M059J (cell line): ENCODE data around the gene NAP1L2. TPM values are rescaled to one million over a fixed set of nuclear protein-coding genes. Genes with fewer than 3 reads are reported as not detected.
"Not testable (repeated sequence)": the region's sequence is repeated elsewhere in the genome, so short reads cannot be mapped to it uniquely, and the experiment has no call there.

Experiments used
- DNase-seq: peaks from one replicate; pipeline ENCODE4 v3.0.0-alpha.2; 2012; ENCODE audit warnings: low read depth
- total RNA-seq: library from RNA; depleted of rRNA; stranded (reverse); fragments of >200 nt; shearing (Covaris generic); gene quantifications from 2 replicates; pipeline ENCODE4 v1.2.3, GENCODE V29; 2014; rRNA removed

NAP1L2 gene
- 0.12 and 0.62 TPM in 2 replicates for total RNA-seq

GRCh38 chrX:73214426-73215094 lies at the start of gene NAP1L2:
TSS of gene NAP1L2 (minus strand) at chrX:73214851. CDS start at chrX:73214492, 359 bp downstream.
- DNase-seq: peak; percentile 30

- DNase-seq: peak; percentile 12
Observed at GRCh38 chrX:73262991-73263390, 48.3 kb upstream of the NAP1L2 start.

GRCh38 chrX:73239242-73239641 lies 24.6 kb upstream of the NAP1L2 start:
- no peak for DNase-seq

GRCh38 chrX:73217621-73218020 lies 3.0 kb upstream of the NAP1L2 start:
- no peak for DNase-seq

- DNase-seq: no peak
Observed at GRCh38 chrX:73215246-73215645, 595 bp upstream of the NAP1L2 start.

GRCh38 chrX:73213734-73214425 lies 771 bp downstream of the NAP1L2 start:
- no peak for DNase-seq

- DNase-seq: no peak
Observed at GRCh38 chrX:73206366-73206765, 8.3 kb downstream of the NAP1L2 start.

- no peak for DNase-seq
Observed at GRCh38 chrX:73182502-73183114, 32.0 kb downstream of the NAP1L2 start.

GRCh38 chrX:73168945-73169344 lies 45.7 kb downstream of the NAP1L2 start:
- not testable (repeated sequence) for DNase-seq

Other genes with a start within 250 kb of the NAP1L2 start
- not detected in 2 replicates for gene PABPC1L2B, start 211.9 kb downstream of the NAP1L2 start, total RNA-seq
- not detected in 2 replicates for gene PABPC1L2A, start 135.3 kb downstream of the NAP1L2 start, total RNA-seq
- not detected in 2 replicates for gene CDX4, start 232.2 kb upstream of the NAP1L2 start, total RNA-seq